NT2/D1 (cell line): ENCODE results near the gene MAP3K4.

ENCODE experiments used
- DNase-seq: peaks from one replicate; pipeline ENCODE4 v3.0.0-alpha.2; 2011; ENCODE audit warnings: low read depth, low spot score
- H3K27me3 ChIP-seq: 2 replicates; pipeline ENCODE4 v1.6.0; 2011; ENCODE audit warnings: mild to moderate bottlenecking; ENCODE audit not compliant: insufficient read length, insufficient read depth
- H3K36me3 ChIP-seq: 2 replicates; pipeline ENCODE4 v1.6.1; 2011; ENCODE audit warnings: mild to moderate bottlenecking, low read length, mixed read lengths; ENCODE audit not compliant: insufficient read depth, insufficient read length
- H3K4me1 ChIP-seq: 2 replicates; pipeline ENCODE4 v1.5.1; 2011; ENCODE audit not compliant: insufficient read depth, insufficient read length
- H3K4me3 ChIP-seq: 2 replicates; pipeline ENCODE4 v1.5.1; 2011; ENCODE audit warnings: low read depth; ENCODE audit not compliant: insufficient read length
- H3K9ac ChIP-seq: 2 replicates; pipeline ENCODE4 v1.6.0; 2011; ENCODE audit warnings: low read depth; ENCODE audit not compliant: insufficient read length
- H3K9me3 ChIP-seq: 2 replicates; pipeline ENCODE4 v1.5.1; 2011; ENCODE audit warnings: mild to moderate bottlenecking, low read length; ENCODE audit not compliant: insufficient read depth
- SUZ12 ChIP-seq: IDR thresholded peaks from 2 replicates; pipeline ENCODE4 v1.6.1; 2011; ENCODE audit not compliant: insufficient read length, insufficient read depth; ENCODE audit errors: extremely low read depth
- YY1 ChIP-seq: IDR thresholded peaks from 2 replicates; pipeline ENCODE4 v1.6.1; 2011; ENCODE audit not compliant: insufficient read length, insufficient read depth
- ZNF274 ChIP-seq: IDR thresholded peaks from 2 replicates; pipeline ENCODE4 v1.6.1; 2011; ENCODE audit warnings: mild to moderate bottlenecking, low read depth, low read length

The MAP3K4 gene

DNA sequence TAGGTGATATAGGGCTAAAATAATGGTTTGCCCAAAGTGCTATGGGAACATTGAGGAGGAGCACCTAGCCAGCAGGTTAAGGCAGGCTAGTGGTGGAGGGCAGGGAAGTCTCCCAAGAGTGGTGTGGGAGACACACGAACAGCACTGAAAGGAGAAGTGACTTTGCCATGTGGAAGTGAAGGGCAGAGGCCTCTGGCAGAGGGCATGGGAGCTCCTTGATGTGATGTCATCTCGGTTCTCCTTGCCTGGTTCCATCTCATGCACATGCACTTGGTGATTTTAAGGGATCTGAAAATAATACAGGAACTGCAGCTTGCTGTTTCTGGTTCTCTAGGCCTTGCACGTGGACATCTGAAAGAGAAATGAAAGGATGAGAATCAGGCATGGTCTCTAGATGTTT is 4.7 kb upstream of the MAP3K4 start:
- H3K4me1 ChIP-seq = no peaks in the 10 kb centered on the region
- no peaks in the 10 kb centered on the region for H3K36me3 ChIP-seq
- no peak overlapping the region for H3K9ac ChIP-seq
- TF ChIP-seq YY1 (no peak), SUZ12 (no peak), ZNF274 (no peak)
- DNase-seq = no peak
- H3K9me3 ChIP-seq = peaks cover 38% of the 10 kb centered on the region
- no peaks in the 10 kb centered on the region for H3K27me3 ChIP-seq
- no peak overlapping the region for H3K4me3 ChIP-seq

DNA sequence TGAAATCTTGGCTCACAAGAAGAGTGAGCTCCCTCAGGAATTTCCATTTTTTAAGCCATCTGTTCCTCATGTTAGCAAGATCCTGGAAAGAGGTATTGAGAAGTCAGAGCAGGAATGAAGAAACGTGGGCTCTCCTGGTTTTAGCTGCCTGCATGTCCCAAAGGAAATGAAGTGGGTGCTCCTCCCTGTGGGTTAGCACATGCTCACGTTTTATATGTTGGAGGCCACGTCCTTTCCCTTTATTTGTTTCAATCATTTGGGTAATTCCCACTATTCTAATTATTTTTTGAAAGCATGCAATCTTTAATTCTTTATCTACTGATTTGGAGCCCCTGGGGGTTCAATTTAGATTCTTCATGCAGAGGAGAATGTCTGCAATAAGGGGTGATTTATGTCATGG is 4.3 kb upstream of the MAP3K4 start:
- no peak overlapping the region for H3K9ac ChIP-seq
- H3K27me3 ChIP-seq = no peaks in the 10 kb centered on the region
- peaks cover 33% of the 10 kb centered on the region for H3K9me3 ChIP-seq
- no peaks in the 10 kb centered on the region for H3K36me3 ChIP-seq
- no peak for DNase-seq
- no peak overlapping the region for H3K4me3 ChIP-seq
- TF ChIP-seq ZNF274 (no peak), YY1 (no peak), SUZ12 (no peak)
- H3K4me1 ChIP-seq = no peaks in the 10 kb centered on the region

DNA sequence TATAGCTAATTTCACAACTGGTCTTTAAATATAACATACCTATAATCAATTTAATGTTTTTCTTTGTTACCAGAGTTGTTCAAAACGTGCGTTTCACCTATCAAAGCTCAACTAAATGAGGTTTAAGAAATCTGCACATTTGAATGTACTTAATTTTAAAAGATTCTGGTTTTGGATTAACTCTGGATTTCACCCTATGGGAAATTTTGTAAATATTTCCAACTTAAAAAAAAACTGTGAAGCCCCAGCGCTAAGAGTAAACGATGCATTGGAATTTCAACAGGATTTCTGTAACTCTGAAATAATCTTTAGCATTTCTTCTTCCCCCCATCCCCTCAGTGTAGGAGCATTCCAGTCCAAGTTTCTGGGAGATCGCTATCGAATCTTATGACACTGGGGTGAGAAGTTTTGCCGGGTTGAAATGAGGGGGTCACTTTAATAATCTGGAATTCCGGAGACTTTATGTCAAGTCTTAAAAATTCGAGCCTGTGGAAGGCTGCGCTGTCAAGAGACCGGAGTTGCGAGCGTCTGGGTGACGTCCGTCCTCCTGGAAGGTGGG is 643 bp upstream of the MAP3K4 start:
- H3K4me3 ChIP-seq = peak overlapping the region; percentile 66
- no peak for DNase-seq
- no peaks in the 10 kb centered on the region for H3K27me3 ChIP-seq
- no peaks in the 10 kb centered on the region for H3K4me1 ChIP-seq
- H3K9me3 ChIP-seq = no peaks in the 10 kb centered on the region
- peaks cover 4% of the 10 kb centered on the region for H3K36me3 ChIP-seq
- H3K9ac ChIP-seq = peak overlapping the region; percentile 81
- no peak for TF ChIP-seq YY1
- TF ChIP-seq ZNF274 = no peak
- no peak for TF ChIP-seq SUZ12

DNA sequence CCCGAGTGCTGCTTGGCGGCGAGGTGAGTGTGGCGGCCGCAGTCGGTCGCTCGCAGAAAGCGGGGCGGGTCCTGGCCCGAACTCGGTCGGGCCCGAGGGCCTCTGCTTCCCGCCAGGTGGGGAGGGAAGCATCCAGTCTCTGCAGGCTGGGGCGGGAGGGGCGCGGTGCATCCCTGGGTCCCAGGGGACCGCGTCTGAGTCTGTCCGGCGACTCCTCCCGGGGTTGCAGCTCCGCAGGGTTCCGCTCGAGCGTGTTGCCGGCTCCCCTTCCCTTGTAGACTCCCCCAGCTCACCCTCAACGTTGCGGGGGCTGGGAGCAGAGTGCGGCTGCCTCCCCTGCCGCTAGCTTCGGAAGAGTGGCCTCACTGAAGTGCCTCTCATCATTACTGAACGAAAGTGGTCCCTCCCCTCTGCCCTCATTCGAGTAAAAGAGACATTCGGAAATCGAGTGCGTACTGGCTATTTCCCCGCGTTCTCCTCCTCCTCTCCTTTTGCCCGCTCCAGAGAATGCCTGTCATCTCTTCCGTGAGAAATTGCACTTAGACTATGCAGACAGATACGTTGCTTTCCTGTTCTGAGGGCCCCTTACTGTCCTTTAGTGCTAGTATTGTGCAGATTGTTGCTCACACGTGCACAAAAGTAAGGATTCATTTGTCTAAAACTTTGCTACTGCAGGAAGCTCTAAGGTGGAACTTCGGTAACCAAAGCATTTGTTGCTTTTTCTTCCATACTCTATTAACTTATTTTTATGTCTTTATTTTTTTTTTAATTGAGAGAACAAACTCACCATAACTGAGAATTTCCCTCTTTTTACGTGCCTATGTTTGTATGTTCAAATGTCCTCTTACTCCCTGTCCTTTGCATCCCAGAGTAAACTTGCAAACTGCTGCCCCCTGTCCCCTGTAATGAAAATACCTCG is 751 bp downstream of the MAP3K4 start:
- Histone ChIP-seq H3K9me3 (no peaks in the 10 kb centered on the region), H3K4me3 (peak overlapping the region; percentile 66), H3K9ac (peak overlapping the region; percentile 93), H3K4me1 (no peaks in the 10 kb centered on the region), H3K36me3 (peaks cover 6% of the 10 kb centered on the region), H3K27me3 (no peaks in the 10 kb centered on the region)
- TF ChIP-seq YY1 (no peak), SUZ12 (no peak), ZNF274 (no peak)
- no peak for DNase-seq

DNA sequence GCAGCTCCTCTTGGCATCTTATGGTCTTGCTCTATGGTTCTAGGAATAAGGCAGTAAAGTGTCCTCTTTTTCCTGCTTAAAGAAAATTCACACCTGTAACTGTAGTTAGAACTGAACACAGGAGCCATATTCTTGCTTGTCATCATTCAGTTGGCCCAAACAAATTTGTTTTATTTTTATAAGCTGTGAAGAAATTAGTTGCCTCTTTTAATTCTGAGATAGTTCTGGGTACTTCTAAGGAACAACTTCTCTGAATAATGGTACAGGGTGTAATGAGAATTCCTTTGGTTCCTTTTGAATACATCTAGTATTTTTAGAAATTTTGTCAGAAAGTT is 1.4 kb downstream of the MAP3K4 start:
- Histone ChIP-seq H3K9ac (no peak overlapping the region), H3K36me3 (peaks cover 8% of the 10 kb centered on the region), H3K4me3 (no peak overlapping the region), H3K9me3 (no peaks in the 10 kb centered on the region), H3K4me1 (no peaks in the 10 kb centered on the region), H3K27me3 (no peaks in the 10 kb centered on the region)
- DNase-seq = no peak
- TF ChIP-seq YY1 (no peak), SUZ12 (no peak), ZNF274 (no peak)

DNA sequence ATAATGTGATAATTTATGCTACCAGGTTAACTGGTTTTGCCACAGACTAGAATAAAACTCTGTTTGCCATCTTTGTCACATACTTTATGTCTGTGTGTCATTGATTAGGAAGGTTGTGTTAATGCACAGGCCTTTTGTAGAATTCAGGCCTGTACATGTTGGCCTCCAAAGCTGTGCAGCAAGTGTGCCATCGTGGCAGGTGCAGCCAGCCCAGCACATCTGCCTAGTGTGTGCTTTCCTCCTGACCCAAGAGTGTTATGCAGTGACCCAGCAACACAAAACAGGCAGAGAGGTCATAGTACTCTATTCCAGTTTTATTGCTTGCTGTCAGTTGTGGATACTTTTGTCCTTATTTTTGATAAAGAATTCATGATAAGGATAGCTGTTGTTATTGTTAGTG is 3.7 kb downstream of the MAP3K4 start:
- TF ChIP-seq YY1 (no peak), ZNF274 (no peak), SUZ12 (no peak)
- Histone ChIP-seq H3K27me3 (no peaks in the 10 kb centered on the region), H3K9me3 (no peaks in the 10 kb centered on the region), H3K4me3 (no peak overlapping the region), H3K36me3 (peaks cover 8% of the 10 kb centered on the region), H3K9ac (no peak overlapping the region), H3K4me1 (no peaks in the 10 kb centered on the region)
- DNase-seq = no peak

DNA sequence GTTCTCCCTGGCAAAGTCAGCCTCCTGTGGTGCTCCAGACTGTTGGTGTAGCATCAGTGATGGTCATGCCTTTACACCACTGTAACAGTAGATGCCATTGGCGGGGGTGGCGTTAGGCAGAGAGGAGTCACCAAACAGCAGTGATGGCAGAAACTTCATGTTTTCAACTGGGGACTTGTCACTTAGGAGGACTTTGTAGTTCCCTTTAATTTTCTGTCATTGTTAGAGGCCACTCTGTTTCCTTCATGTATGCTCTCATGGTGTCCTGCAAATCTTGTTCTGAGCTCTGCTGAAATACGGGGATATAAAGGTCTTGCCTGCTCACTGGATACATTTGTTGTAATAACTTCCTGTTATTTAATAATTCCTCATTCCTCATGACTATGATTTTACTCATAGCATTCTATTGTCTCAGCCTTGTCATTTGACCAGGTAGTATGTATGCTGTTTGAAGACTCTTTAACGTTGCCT is 4.6 kb downstream of the MAP3K4 start:
- H3K36me3 ChIP-seq = peaks cover 8% of the 10 kb centered on the region
- TF ChIP-seq ZNF274 (no peak), SUZ12 (no peak), YY1 (no peak)
- no peak overlapping the region for H3K9ac ChIP-seq
- H3K9me3 ChIP-seq = no peaks in the 10 kb centered on the region
- H3K27me3 ChIP-seq = no peaks in the 10 kb centered on the region
- no peak overlapping the region for H3K4me3 ChIP-seq
- no peak for DNase-seq
- no peaks in the 10 kb centered on the region for H3K4me1 ChIP-seq

DNA sequence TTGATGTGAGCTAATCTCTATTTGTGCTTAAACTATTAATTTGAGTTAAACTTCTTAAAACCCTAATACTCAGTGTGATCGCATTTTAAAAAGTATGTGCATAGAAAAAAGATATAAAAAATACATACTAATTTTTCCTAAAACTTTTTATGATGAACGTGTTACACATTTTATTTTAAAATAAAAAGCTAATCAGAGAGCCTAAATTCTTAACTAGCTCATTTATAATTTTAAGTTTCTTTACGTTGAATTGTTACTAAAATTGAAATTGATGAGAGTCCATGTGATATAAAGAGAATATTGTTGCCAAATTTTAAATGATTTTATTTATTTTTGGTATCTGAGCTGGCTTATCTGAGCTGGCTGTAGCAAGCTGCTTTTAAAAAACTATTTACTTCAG is 6.6 kb downstream of the MAP3K4 start:
- TF ChIP-seq SUZ12 (no peak), ZNF274 (no peak)
- H3K4me1 ChIP-seq = no peaks in the 10 kb centered on the region
- H3K9me3 ChIP-seq = no peaks in the 10 kb centered on the region
- H3K9ac ChIP-seq = no peak overlapping the region
- H3K27me3 ChIP-seq = no peaks in the 10 kb centered on the region
- peaks cover 8% of the 10 kb centered on the region for H3K36me3 ChIP-seq
- no peak overlapping the region for H3K4me3 ChIP-seq
- no peak for DNase-seq
